SK-N-MC (cell line): ENCODE measurements around the gene RPS6KB2.

Experiments used
- EZH2 ChIP-seq: fragments of 200-600 bp; sonication (generic); IDR thresholded peaks from one replicate; pipeline ENCODE4 v1.6.1; 2017; ENCODE audit warnings: antibody characterized with exemption
- POLR2AphosphoS5 ChIP-seq: IDR thresholded peaks from 2 replicates; pipeline ENCODE4 v1.6.1; 2012; ENCODE audit warnings: mild to moderate bottlenecking, low read depth, low read length, borderline replicate concordance

- TF ChIP-seq POLR2AphosphoS5 (no peak; the same call in 1 of the 2 replicates), EZH2 (no peak)
These were observed 6.1 kb downstream of the RPS6KB2 start for GRCh38 chr11:67434395-67434881.
